Bronchial epithelial cell (primary cell): Measurements from ENCODE around the gene SMIM5. TPM values are rescaled to one million over a fixed set of nuclear protein-coding genes. Genes with fewer than 3 reads are reported as not detected.
"Not testable (repeated sequence)": the region's sequence is repeated elsewhere in the genome, so short reads cannot be mapped to it uniquely, and the experiment has no call there.

Source experiments
- DNase-seq: peaks from one replicate; pipeline ENCODE4 v3.0.0-alpha.2; 2010; ENCODE audit warnings: low read depth
- FAIRE-seq: peaks from 2 replicates; lab custom pipeline; 2011; peaks lifted over from hg19 to GRCh38; lab: Jason Lieb, UNC
- H3K27me3 ChIP-seq: 2 replicates; pipeline ENCODE4 v1.5.1; 2011; ENCODE audit warnings: low read length; ENCODE audit not compliant: control insufficient read depth, insufficient read depth
- H3K36me3 ChIP-seq: 2 replicates; pipeline ENCODE4 v1.5.1; 2011; ENCODE audit warnings: low read length; ENCODE audit not compliant: control insufficient read depth, insufficient read depth
- H3K4me3 ChIP-seq: 2 replicates; pipeline ENCODE4 v1.5.1; 2011; ENCODE audit warnings: mild to moderate bottlenecking, low read depth, low read length, control low read depth
- CTCF ChIP-seq: IDR thresholded peaks from 2 replicates; pipeline ENCODE4 v1.5.1; 2011; ENCODE audit warnings: mild to moderate bottlenecking, moderate library complexity, low read length, control low read depth, inconsistent platforms; ENCODE audit not compliant: insufficient read depth, severe bottlenecking
- total RNA-seq: library from RNA; depleted of rRNA; stranded (reverse); fragments of >200 nt; gene quantifications from 2 replicates; pipeline ENCODE4 v1.2.1, GENCODE V29; 2014

SMIM5 gene
- total RNA-seq, 1 donor from 2014 or later: 3.9 TPM

- DNase-seq: no peak
- no peak overlapping the region for H3K4me3 ChIP-seq
- H3K36me3 ChIP-seq: no peaks in the 10 kb centered on the region
- H3K27me3 ChIP-seq: peaks cover 12% of the 10 kb centered on the region
- no peak for FAIRE-seq
- no peak for TF ChIP-seq CTCF
These were observed 43.3 kb upstream of the SMIM5 start for GRCh38 chr17:75589919-75590303.

- Histone ChIP-seq H3K4me3 (no peak overlapping the region), H3K36me3 (no peaks in the 10 kb centered on the region), H3K27me3 (peaks cover 12% of the 10 kb centered on the region)
- no peak for DNase-seq
- TF ChIP-seq CTCF: no peak
- no peak for FAIRE-seq
These were observed 42.9 kb upstream of the SMIM5 start for GRCh38 chr17:75590314-75590761.

GRCh38 chr17:75590849-75591721 is 42.1 kb upstream of the SMIM5 start:
- H3K4me3 ChIP-seq: no peak overlapping the region
- TF ChIP-seq CTCF: no peak
- peaks cover 12% of the 10 kb centered on the region for H3K27me3 ChIP-seq
- DNase-seq (no peak), FAIRE-seq (no peak)
- no peaks in the 10 kb centered on the region for H3K36me3 ChIP-seq

- FAIRE-seq: no peak
- H3K4me3 ChIP-seq: no peak overlapping the region
- no peak for TF ChIP-seq CTCF
- DNase-seq: no peak
- no peaks in the 10 kb centered on the region for H3K36me3 ChIP-seq
- peaks cover 15% of the 10 kb centered on the region for H3K27me3 ChIP-seq
These were observed 41.4 kb upstream of the SMIM5 start for GRCh38 chr17:75591722-75592302.

GRCh38 chr17:75592348-75593020 is 40.8 kb upstream of the SMIM5 start:
- Histone ChIP-seq H3K27me3 (peaks cover 12% of the 10 kb centered on the region), H3K36me3 (no peaks in the 10 kb centered on the region), H3K4me3 (no peak overlapping the region)
- DNase-seq: no peak
- FAIRE-seq: no peak
- TF ChIP-seq CTCF: no peak

GRCh38 chr17:75593430-75593829 is 39.8 kb upstream of the SMIM5 start:
- not testable (repeated sequence) for H3K27me3 ChIP-seq, H3K36me3 ChIP-seq, H3K4me3 ChIP-seq, DNase-seq, FAIRE-seq
